Mesothelial cell of epicardium (in vitro differentiated cells): Measurements from ENCODE around the gene FAM219A. TPM values are rescaled to one million over a fixed set of nuclear protein-coding genes. Genes with fewer than 3 reads are reported as not detected.

Experiments
- DNase-seq, 2 experiments: peaks; one replicate each; pipeline ENCODE4 v3.0.0; 2021; ENCODE audit warnings: low spot score in 2 of 2; ENCODE audit not compliant: unreplicated experiment in 2 of 2
- H3K27ac Mint-ChIP-seq: 2 replicates; pipeline ENCODE4 v1.8.0; 2021; ENCODE audit warnings: mixed read lengths
- H3K27me3 Mint-ChIP-seq: 2 replicates; pipeline ENCODE4 v1.8.0; 2021; ENCODE audit warnings: low read depth, mixed read lengths
- H3K36me3 Mint-ChIP-seq: 2 replicates; pipeline ENCODE4 v1.8.0; 2021; ENCODE audit warnings: mixed read lengths
- H3K4me1 Mint-ChIP-seq: 2 replicates; pipeline ENCODE4 v1.8.0; 2021; ENCODE audit warnings: mixed read lengths
- H3K4me3 Mint-ChIP-seq: 2 replicates; pipeline ENCODE4 v1.8.0; 2021; ENCODE audit warnings: mild to moderate bottlenecking, moderate library complexity, mixed read lengths
- H3K9me3 Mint-ChIP-seq: 2 replicates; pipeline ENCODE4 v1.8.0; 2021; ENCODE audit warnings: mixed read lengths
- CTCF ChIP-seq: fragments of 200-600 bp; sonication (generic); IDR thresholded peaks from one replicate; pipeline ENCODE4 v1.5.0; 2021; ENCODE audit warnings: antibody characterized with exemption; ENCODE audit not compliant: unreplicated experiment
- total RNA-seq: library from RNA; stranded (reverse); gene quantifications from 3 replicates; pipeline ENCODE4 v1.2.1, GENCODE V29; 2021

FAM219A gene
- total RNA-seq, 1 donor from 2014 or later, result 16.9 TPM

GRCh38 chr9:34375901-34376595 lies 82.3 kb downstream of the FAM219A start:
- H3K27me3 Mint-ChIP-seq, result peaks cover 34% of the 10 kb centered on the region
- no peak for DNase-seq
- H3K4me3 Mint-ChIP-seq, result peak overlapping the region; percentile 85
- peaks cover 31% of the 10 kb centered on the region for H3K4me1 Mint-ChIP-seq
- H3K36me3 Mint-ChIP-seq, result peaks cover 7% of the 10 kb centered on the region
- no peak for TF ChIP-seq CTCF
- H3K9me3 Mint-ChIP-seq, result no peaks in the 10 kb centered on the region
- no peak overlapping the region for H3K27ac Mint-ChIP-seq

GRCh38 chr9:34374905-34375552 lies 83.3 kb downstream of the FAM219A start:
- DNase-seq, result no peak
- H3K4me1 Mint-ChIP-seq, result peaks cover 25% of the 10 kb centered on the region
- no peak overlapping the region for H3K27ac Mint-ChIP-seq
- H3K9me3 Mint-ChIP-seq, result no peaks in the 10 kb centered on the region
- peaks cover 16% of the 10 kb centered on the region for H3K36me3 Mint-ChIP-seq
- H3K4me3 Mint-ChIP-seq, result peak overlapping the region; percentile 85
- peaks cover 25% of the 10 kb centered on the region for H3K27me3 Mint-ChIP-seq
- TF ChIP-seq CTCF, result no peak

DNA sequence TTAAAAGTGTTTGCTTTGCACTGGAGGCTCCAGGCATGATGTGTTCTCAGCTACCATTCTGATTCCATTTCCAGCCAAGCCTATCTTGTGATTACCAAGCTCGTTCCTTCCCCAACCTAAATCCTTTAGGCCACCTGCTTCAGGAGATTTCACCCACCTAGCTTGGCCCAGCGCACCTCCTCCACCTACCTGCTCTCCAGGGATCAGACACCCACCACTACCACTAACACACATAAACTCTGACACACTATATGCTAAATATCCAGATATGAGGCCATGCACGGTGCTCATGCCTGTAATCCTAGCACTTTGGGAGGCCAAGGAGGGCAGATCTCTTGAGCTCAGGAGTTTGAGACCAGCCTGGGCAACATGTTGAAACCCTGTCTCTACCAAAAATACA lies 84.0 kb downstream of the FAM219A start:
- peaks cover 18% of the 10 kb centered on the region for H3K27me3 Mint-ChIP-seq
- H3K27ac Mint-ChIP-seq, result no peak overlapping the region
- peaks cover 16% of the 10 kb centered on the region for H3K36me3 Mint-ChIP-seq
- no peak for TF ChIP-seq CTCF
- H3K9me3 Mint-ChIP-seq, result no peaks in the 10 kb centered on the region
- no peak overlapping the region for H3K4me3 Mint-ChIP-seq
- H3K4me1 Mint-ChIP-seq, result peaks cover 18% of the 10 kb centered on the region
- DNase-seq, result no peak

GRCh38 chr9:34373749-34374148 lies 84.6 kb downstream of the FAM219A start:
- H3K27me3 Mint-ChIP-seq, result peaks cover 15% of the 10 kb centered on the region
- no peak overlapping the region for H3K4me3 Mint-ChIP-seq
- DNase-seq, result no peak
- TF ChIP-seq CTCF, result no peak
- H3K27ac Mint-ChIP-seq, result no peak overlapping the region
- peaks cover 16% of the 10 kb centered on the region for H3K4me1 Mint-ChIP-seq
- peaks cover 20% of the 10 kb centered on the region for H3K36me3 Mint-ChIP-seq
- H3K9me3 Mint-ChIP-seq, result peaks cover 2% of the 10 kb centered on the region

- Mint-ChIP-seq H3K9me3 (peaks cover 9% of the 10 kb centered on the region), H3K4me1 (peaks cover 16% of the 10 kb centered on the region), H3K36me3 (peaks cover 29% of the 10 kb centered on the region), H3K27ac (no peak overlapping the region), H3K27me3 (peaks cover 8% of the 10 kb centered on the region), H3K4me3 (no peak overlapping the region)
- no peak for TF ChIP-seq CTCF
- DNase-seq, result no peak
Observed at GRCh38 chr9:34372467-34373011, 85.8 kb downstream of the FAM219A start.
